Embryonic facial prominence (tissue), 1 donor: Measurements from ENCODE around the gene LGR5.
"Not testable (repeated sequence)": the region's sequence is repeated elsewhere in the genome, so short reads cannot be mapped to it uniquely, and the experiment has no call there.

Experiments used
- DNase-seq: peaks from one replicate; pipeline ENCODE4 v3.0.0-alpha.2; 2016; ENCODE audit errors: extremely low spot score

The LGR5 gene

DNA sequence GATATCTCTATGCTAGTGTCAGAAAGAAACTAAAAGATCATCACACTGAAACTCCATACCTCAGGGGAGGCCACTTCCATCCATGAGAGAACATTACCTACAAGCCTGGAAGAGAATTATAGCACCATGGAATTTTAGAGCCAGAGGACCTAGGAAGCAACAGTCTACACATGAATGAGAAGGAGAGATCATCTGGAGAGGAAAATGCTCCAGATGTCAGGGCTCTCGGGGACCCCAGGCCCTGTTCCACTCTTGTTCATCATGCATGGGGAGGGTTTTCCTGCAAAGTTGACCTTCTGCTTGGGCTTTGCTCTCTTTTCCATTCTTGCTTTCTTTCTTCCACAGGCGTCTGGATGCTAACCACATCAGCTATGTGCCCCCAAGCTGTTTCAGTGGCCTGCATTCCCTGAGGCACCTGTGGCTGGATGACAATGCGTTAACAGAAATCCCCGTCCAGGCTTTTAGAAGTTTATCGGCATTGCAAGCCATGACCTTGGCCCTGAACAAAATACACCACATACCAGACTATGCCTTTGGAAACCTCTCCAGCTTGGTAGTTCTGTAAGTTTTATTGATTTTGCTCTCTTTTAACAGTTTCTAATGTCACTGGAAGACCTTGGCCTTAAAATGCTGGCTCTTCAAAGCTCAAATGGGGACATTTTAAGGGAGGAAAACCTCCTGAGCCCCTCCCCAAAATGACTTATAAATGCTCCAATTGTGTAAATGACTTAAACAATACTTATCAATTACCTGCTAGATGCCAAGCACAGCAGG lies 113.3 kb downstream of the LGR5 start:
- DNase-seq = no peak

DNA sequence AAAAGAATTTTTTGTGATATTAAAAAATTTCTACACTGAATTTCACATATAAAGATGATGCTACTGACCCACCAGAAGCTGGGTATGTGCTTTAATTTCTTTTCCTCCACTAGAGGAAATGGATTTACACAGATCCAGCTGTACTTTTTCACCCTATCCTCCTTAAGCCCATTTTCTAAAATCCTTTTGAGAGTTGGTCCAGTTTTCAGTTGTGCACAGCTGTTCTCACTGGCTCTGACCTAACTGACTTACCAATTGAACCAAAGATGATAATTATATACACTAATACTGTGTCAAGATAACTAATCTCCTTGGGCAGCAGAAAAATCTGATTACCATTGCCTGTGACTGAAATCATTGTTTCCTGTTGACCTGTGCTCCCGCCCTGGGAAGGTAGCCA lies 115.6 kb downstream of the LGR5 start:
- DNase-seq = no peak

- DNase-seq = not testable (repeated sequence)
Measured at GRCh38 chr12:71555789-71556188, 116.2 kb downstream of the LGR5 start.

- DNase-seq = no peak
Measured at GRCh38 chr12:71556448-71556847, 116.8 kb downstream of the LGR5 start.

DNA sequence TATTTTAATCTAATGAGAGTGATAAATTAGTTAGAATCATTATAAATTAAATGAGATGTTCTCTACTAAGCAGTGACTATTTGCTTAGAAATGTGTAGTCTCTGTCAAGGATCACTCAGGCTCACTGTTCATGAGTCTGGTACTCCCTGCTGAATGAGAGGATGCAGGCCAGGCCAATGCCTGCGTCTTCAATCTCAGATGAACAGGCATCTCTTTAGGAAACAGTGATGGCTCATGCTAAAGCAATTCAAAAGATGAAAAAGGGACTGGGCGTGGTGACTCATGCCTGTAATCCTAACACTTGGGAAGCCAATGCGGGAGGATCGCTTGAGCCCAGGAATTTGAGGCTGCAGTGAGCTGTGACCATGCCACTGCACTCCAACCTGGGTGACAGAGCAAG lies 117.3 kb downstream of the LGR5 start:
- no peak for DNase-seq

DNA sequence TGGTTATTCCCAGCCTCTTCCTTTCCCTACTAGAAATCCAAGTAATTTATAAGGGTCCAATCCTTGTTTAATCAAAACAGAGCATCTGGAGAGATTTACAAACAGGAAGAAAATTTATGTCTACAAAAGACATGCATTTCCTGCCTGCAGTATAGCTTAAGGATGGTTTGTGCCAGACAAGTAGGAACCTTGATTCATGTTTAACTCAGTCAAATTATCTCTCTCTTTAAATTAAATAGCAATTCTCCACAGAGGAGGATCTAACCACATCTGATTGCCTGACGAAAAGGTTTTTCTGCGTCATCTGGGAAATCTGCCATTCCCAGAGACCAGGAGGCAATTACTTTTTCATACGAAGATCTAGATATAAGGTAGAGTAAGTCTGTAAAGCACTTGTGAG lies 118.8 kb downstream of the LGR5 start:
- DNase-seq = no peak

GRCh38 chr12:71562676-71563595 lies 123.3 kb downstream of the LGR5 start:
- DNase-seq = no peak

- no peak for DNase-seq
Measured at GRCh38 chr12:71565535-71565934, 125.9 kb downstream of the LGR5 start.

GRCh38 chr12:71566655-71567054 lies 127.1 kb downstream of the LGR5 start:
- DNase-seq = no peak

GRCh38 chr12:71567537-71567936 lies 127.9 kb downstream of the LGR5 start:
- no peak for DNase-seq

DNA sequence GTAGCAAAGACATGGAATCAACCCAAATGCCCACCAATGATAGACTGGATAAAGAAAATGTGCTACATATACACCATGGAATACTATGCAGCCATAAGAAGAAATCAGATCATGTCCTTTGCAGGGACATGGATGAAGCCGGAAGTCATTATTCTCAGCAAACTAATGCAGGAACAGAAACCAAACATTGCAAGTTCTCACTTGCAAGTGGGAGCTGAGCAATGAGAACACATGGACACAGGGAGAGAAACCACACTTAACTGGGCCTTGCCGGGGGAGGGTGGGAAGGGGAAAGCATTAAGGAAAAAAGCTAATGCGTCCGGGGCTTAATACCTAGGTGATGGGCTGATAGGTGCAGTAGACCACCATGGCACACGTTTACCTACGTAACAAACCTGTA lies 130.3 kb downstream of the LGR5 start:
- not testable (repeated sequence) for DNase-seq

DNA sequence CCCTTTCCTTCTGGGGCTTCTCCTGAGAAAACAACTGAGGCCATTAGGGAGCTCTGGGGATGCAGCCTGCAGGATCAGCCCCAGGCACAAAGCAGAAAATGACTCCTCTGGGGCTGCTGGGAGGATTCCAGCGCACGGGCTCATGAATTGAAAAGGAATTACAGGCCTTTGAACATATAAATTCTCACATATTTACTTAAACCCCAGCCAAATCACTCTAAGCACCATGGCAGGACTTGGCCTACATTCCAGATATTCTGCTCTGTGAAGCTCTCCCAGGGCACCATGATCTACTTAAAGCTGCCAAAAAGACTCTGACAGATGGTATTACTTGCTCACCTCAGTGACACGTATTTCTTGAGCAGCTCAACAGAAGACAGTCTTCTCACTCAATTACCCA lies 136.9 kb downstream of the LGR5 start:
- no peak for DNase-seq

- no peak for DNase-seq
Measured at GRCh38 chr12:71578694-71579258, 139.2 kb downstream of the LGR5 start.

DNA sequence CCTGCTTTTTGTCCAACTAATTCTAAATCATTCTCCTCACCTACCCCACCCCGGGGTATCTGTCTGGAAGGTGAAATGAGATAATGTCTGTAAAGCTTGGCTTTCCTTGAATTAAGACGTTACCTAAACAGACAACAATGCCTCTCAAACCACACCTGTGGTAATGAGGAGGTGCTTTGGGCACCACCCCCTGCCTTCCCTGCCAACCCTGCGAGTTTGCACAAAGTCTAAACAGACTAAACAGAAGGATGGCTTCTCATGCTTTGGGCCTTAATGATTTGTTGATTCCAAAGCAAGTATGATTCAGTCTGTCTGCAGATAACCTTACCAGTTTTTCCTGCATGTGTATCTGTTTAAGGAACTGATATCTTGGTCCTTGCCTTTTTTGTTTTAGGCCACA lies 141.6 kb downstream of the LGR5 start:
- DNase-seq = no peak

GRCh38 chr12:71582925-71583324 lies 143.3 kb downstream of the LGR5 start:
- no peak for DNase-seq

DNA sequence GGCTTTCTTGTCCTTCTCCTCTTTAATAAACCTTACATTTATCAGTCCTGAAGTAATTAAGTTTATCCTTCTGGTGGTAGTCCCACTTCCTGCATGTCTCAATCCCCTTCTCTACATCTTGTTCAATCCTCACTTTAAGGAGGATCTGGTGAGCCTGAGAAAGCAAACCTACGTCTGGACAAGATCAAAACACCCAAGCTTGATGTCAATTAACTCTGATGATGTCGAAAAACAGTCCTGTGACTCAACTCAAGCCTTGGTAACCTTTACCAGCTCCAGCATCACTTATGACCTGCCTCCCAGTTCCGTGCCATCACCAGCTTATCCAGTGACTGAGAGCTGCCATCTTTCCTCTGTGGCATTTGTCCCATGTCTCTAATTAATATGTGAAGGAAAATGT lies 144.8 kb downstream of the LGR5 start:
- DNase-seq = no peak

GRCh38 chr12:71585218-71585617 lies 145.6 kb downstream of the LGR5 start:
- DNase-seq = no peak

DNA sequence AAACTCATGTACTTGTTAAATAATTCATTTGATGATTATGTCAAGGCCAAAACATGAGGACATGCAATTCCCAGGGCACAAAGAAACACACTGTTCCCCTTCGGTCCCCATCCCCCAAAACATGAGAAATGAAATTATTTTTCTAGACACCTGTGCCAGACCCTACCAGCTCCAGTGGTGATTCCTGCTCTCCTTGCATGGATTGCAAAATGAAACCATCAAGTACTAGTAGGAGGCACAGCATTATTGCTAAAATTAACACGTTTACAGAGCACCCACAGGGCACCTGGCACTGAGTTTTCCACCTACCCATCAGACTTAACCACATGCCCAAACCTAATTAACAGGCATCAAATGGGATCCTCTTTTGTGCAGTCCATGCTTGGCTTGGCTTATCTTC lies 147.4 kb downstream of the LGR5 start:
- no peak for DNase-seq

DNA sequence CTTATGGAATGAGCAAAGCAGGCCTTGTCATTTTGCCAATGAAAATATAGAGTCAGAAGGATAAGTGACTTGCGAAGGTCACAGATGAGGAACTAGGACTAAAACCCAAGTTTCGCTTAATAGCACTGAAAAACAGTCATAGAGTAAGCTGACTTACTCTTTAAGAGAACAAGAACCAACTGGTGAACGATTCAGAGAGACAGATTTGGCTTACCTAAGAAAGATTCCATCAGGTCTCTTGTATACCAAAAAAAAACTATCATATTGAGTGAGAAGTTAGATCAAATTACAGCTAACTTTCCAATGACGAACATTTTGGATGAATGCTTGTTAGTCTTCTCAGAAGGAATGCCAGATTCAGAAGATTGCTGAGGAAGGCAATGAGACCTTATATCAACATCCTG lies 149.9 kb downstream of the LGR5 start:
- DNase-seq = no peak

- DNase-seq = no peak
Measured at GRCh38 chr12:71591601-71592000, 152.0 kb downstream of the LGR5 start.

DNA sequence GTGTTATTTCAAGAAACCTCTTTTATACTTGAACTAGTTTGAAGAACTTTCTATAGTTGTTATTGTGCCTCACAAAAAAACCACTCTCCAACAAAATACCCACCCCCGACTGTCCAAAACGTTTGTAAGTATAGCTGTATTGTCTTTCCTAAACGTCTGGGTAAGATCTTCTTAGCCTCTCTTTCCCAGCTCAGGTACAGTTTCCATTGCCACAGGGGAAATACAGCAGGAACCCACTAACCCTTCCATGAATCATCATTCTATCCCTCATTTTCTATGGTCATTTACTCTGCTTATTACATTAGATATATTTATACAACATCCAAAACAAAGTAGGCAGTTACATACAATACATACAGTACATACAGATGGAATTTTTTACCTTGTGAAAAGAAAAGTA lies 153.2 kb downstream of the LGR5 start:
- no peak for DNase-seq

DNA sequence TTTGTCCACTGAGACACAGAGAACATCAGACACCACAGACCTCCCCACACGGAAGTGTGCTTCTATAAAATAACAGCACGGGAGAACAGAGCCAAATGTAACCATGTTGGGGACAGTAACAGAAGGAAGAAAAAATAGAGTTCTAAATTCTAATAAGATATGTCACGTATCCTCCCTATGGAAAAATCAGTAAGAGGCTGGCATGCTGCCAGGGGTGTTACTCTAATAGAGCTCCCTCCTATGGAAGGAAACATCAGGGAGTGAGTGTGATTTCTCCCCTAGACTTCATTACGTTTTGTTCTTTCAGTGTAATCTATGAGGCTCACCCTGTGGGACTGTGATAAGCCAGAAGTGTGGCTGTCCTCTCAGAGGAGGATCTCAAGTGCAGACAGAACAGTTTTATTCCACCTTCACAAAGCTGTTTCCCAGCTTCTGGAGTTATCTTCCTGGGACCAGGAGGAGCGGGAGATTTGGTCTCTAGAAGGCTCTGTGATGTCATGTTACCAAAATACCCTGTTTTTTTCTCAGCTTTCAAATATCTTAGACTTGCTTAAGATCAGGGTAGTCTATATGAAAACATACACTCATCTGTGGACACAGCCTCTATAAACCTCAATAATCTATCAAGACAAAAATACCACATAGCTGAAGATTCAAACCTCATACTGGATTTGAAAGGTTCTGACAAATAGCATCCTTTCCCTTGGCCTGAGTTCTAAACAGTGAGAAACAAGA lies 154.8 kb downstream of the LGR5 start:
- no peak for DNase-seq
